ENCODE results near the gene TIGIT.

Gene TIGIT

DNA sequence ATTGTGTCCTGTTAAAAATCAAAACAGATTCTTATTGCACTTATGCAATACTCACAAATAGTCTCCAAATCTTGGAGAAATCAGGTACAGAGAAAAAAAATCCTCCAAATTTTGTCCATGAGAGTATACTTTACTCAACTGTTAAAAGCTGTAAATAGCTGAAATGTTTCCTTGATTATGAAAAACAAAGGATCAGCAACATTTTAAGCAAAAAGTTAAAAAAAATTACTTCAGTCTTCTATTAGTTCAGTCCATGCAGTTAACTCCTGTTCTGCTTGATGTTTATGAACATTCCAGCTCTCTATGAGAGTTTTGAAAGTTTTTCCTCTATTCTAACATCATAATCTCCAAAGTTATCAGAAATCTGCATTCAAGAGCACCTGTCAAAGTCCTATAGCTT, 33.7 kb upstream of the TIGIT start:
- TF ChIP-seq, protein P1, sequence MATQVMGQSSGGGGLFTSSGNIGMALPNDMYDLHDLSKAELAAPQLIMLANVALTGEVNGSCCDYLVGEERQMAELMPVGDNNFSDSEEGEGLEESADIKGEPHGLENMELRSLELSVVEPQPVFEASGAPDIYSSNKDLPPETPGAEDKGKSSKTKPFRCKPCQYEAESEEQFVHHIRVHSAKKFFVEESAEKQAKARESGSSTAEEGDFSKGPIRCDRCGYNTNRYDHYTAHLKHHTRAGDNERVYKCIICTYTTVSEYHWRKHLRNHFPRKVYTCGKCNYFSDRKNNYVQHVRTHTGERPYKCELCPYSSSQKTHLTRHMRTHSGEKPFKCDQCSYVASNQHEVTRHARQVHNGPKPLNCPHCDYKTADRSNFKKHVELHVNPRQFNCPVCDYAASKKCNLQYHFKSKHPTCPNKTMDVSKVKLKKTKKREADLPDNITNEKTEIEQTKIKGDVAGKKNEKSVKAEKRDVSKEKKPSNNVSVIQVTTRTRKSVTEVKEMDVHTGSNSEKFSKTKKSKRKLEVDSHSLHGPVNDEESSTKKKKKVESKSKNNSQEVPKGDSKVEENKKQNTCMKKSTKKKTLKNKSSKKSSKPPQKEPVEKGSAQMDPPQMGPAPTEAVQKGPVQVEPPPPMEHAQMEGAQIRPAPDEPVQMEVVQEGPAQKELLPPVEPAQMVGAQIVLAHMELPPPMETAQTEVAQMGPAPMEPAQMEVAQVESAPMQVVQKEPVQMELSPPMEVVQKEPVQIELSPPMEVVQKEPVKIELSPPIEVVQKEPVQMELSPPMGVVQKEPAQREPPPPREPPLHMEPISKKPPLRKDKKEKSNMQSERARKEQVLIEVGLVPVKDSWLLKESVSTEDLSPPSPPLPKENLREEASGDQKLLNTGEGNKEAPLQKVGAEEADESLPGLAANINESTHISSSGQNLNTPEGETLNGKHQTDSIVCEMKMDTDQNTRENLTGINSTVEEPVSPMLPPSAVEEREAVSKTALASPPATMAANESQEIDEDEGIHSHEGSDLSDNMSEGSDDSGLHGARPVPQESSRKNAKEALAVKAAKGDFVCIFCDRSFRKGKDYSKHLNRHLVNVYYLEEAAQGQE (IDR thresholded peaks at IDR 0.05; ENCODE audit: insufficient read depth in 1 of 2, low read depth in 2 of 2, low read length in 2 of 2) = no peak
- TF ChIP-seq TAF1 (IDR thresholded peaks at IDR 0.05; ENCODE audit: borderline replicate concordance, insufficient read depth, low read length) = no peak
- TF ChIP-seq POLR2AphosphoS5 (IDR thresholded peaks at IDR 0.05; ENCODE audit: low read depth, low read length) = no peak
- no peak for TF ChIP-seq SIN3A (IDR thresholded peaks at IDR 0.05; ENCODE audit: borderline replicate concordance, insufficient read depth, low read length)
- TF ChIP-seq FOXP2 (optimal IDR thresholded peaks at IDR 0.05; ENCODE audit: borderline replicate concordance, extremely low read depth, extremely low read length, insufficient read depth) = no peak

DNA sequence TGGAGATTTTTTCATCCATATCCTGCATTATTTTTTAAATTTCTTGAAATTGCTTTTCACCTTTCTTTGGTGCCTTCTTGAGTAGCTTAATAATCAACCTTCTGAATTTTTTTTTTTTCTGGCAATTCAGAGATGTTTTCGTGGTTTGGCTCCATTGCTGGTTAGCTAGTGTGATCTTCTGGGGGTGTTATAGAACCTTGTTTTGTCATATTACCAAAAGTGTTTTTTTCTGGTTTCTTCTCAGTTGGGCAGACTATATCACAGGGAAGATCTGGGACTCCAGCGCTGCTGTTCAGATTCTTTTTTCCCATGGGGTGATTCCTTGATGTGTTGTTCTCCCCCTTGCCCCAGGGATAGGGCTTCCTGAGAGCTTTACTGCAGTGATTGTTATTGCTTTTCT, 23.8 kb upstream of the TIGIT start:
- TF ChIP-seq POLR2AphosphoS5 (IDR thresholded peaks at IDR 0.05; ENCODE audit: low read depth, low read length) = no peak
- no peak for TF ChIP-seq SIN3A (IDR thresholded peaks at IDR 0.05; ENCODE audit: borderline replicate concordance, insufficient read depth, low read length)

DNA sequence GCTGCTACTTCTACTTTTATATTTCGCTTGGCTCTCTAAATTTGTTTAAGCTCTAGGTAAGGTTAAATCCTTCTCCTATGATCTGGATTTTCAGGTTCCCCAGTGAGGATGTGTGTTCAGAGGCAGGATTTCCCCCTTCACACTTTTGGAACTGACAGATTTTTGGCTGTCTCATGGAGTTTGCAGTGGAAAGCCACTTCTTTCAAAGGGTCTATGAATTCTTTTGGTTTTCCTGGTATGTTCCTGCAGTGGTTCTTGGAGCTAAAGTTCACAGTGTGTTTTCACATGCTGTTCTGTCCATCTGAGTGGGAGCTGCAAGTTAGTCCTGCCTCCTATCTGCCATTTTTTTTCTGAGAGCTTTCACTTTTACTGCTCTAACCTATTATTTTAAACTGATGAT, 21.6 kb upstream of the TIGIT start:
- no peak for TF ChIP-seq SIN3A (IDR thresholded peaks at IDR 0.05; ENCODE audit: borderline replicate concordance, insufficient read depth, low read length)
- TF ChIP-seq POLR2AphosphoS5 (IDR thresholded peaks at IDR 0.05; ENCODE audit: low read depth, low read length) = no peak
- TF ChIP-seq, protein P1 (IDR thresholded peaks at IDR 0.05; ENCODE audit: insufficient read depth in 1 of 2, low read depth in 2 of 2, low read length in 2 of 2) = no peak
- TF ChIP-seq FOXP2 (optimal IDR thresholded peaks at IDR 0.05; ENCODE audit: borderline replicate concordance, extremely low read depth, extremely low read length, insufficient read depth) = no peak
- no peak for TF ChIP-seq TAF1 (IDR thresholded peaks at IDR 0.05; ENCODE audit: borderline replicate concordance, insufficient read depth, low read length)

DNA sequence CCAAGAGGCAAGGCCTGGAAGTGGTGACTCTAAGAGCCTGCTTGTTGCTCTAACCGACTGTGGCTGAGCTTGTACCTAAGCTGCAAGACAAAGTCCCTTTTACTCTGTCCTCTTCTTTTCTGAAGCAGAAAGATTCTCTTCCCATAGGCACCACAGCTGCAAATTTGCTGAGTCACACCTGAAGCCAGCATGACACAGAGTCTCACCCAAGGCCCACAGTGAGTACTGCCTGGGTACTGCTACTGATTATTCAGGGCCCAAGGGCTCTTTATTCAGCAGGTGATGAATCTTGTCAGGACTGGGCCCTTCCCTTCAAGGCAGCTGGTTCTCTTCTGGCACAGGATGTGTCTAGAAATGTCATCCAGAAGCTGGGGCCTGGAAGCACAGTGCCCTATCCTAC, 18.9 kb upstream of the TIGIT start:
- TF ChIP-seq, protein P1 (IDR thresholded peaks at IDR 0.05; ENCODE audit: insufficient read depth in 1 of 2, low read depth in 2 of 2, low read length in 2 of 2) = no peak
- no peak for TF ChIP-seq FOXP2 (optimal IDR thresholded peaks at IDR 0.05; ENCODE audit: borderline replicate concordance, extremely low read depth, extremely low read length, insufficient read depth)
- TF ChIP-seq TAF1 (IDR thresholded peaks at IDR 0.05; ENCODE audit: borderline replicate concordance, insufficient read depth, low read length) = no peak
- TF ChIP-seq SIN3A (IDR thresholded peaks at IDR 0.05; ENCODE audit: borderline replicate concordance, insufficient read depth, low read length) = no peak
- TF ChIP-seq POLR2AphosphoS5 (IDR thresholded peaks at IDR 0.05; ENCODE audit: low read depth, low read length) = no peak

DNA sequence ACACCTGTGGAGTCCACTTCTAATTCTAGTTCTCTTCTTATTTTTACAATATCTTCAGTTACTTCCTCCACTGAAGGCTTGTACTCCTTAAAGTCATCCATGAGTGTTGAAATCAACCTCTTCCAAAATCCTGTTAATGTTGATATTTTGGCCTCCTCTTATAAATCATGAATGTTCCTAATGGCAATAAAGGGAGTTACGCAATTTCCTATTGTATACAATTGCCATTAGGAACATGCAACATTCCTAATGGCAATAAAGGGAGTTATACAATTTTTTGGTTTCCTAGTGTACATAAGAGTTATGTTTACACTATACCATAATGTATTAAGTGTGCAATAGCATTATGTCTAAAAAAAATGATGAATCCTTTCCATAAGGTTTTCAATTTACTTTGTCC, 9.2 kb upstream of the TIGIT start:
- TF ChIP-seq FOXP2 (optimal IDR thresholded peaks at IDR 0.05; ENCODE audit: borderline replicate concordance, extremely low read depth, extremely low read length, insufficient read depth) (no peak), SIN3A (IDR thresholded peaks at IDR 0.05; ENCODE audit: borderline replicate concordance, insufficient read depth, low read length) (no peak), POLR2AphosphoS5 (IDR thresholded peaks at IDR 0.05; ENCODE audit: low read depth, low read length) (no peak), TAF1 (IDR thresholded peaks at IDR 0.05; ENCODE audit: borderline replicate concordance, insufficient read depth, low read length) (no peak)
- TF ChIP-seq, protein P1 (IDR thresholded peaks at IDR 0.05; ENCODE audit: insufficient read depth in 1 of 2, low read depth in 2 of 2, low read length in 2 of 2) = no peak
